Osteocyte (in vitro differentiated cells): ENCODE measurements around the gene AP3D1. TPM values are rescaled to one million over a fixed set of nuclear protein-coding genes. Genes with fewer than 3 reads are reported as not detected.
"Not testable (repeated sequence)": the region's sequence is repeated elsewhere in the genome, so short reads cannot be mapped to it uniquely, and the experiment has no call there.

Experiments used
- DNase-seq: peaks from one replicate; pipeline ENCODE4 v3.0.0; 2021; ENCODE audit warnings: mixed read lengths; ENCODE audit not compliant: unreplicated experiment; ENCODE audit errors: extremely low spot score
- H3K27ac Mint-ChIP-seq: one replicate; pipeline ENCODE4 v1.8.0; 2021; ENCODE audit warnings: mild to moderate bottlenecking, mixed read lengths; ENCODE audit not compliant: unreplicated experiment
- H3K27me3 Mint-ChIP-seq: one replicate; pipeline ENCODE4 v1.8.0; 2021; ENCODE audit warnings: mixed read lengths; ENCODE audit not compliant: unreplicated experiment
- H3K36me3 Mint-ChIP-seq: one replicate; pipeline ENCODE4 v1.8.0; 2021; ENCODE audit warnings: mixed read lengths; ENCODE audit not compliant: unreplicated experiment
- H3K4me1 Mint-ChIP-seq: one replicate; pipeline ENCODE4 v1.8.0; 2021; ENCODE audit warnings: mixed read lengths; ENCODE audit not compliant: unreplicated experiment
- H3K4me3 Mint-ChIP-seq: one replicate; pipeline ENCODE4 v1.8.0; 2021; ENCODE audit warnings: mild to moderate bottlenecking, moderate library complexity, mixed read lengths; ENCODE audit not compliant: unreplicated experiment
- H3K9me3 Mint-ChIP-seq: one replicate; pipeline ENCODE4 v1.8.0; 2021; ENCODE audit warnings: mixed read lengths; ENCODE audit not compliant: unreplicated experiment
- CTCF ChIP-seq: fragments of 200-600 bp; sonication (generic); IDR thresholded peaks from 2 replicates; pipeline ENCODE4 v1.5.0; 2021; ENCODE audit warnings: antibody characterized with exemption, mild to moderate bottlenecking, moderate library complexity
- total RNA-seq: library from RNA; stranded (reverse); gene quantifications from 2 replicates; pipeline ENCODE4 v1.2.1, GENCODE V29; 2021

The AP3D1 gene
- total RNA-seq, 1 donor from 2014 or later, result 139 TPM

- Mint-ChIP-seq H3K9me3 (no peaks in the 10 kb centered on the region), H3K4me3 (no peak overlapping the region), H3K27ac (peak overlapping the region; percentile 95), H3K4me1 (peaks cover 51% of the 10 kb centered on the region), H3K27me3 (no peaks in the 10 kb centered on the region), H3K36me3 (peaks cover 6% of the 10 kb centered on the region)
- no peak for DNase-seq
- TF ChIP-seq CTCF, result no peak
Measured at GRCh38 chr19:2089001-2089711, 62.2 kb downstream of the AP3D1 start.

GRCh38 chr19:2087621-2088100 is 63.7 kb downstream of the AP3D1 start:
- H3K9me3 Mint-ChIP-seq, result no peaks in the 10 kb centered on the region
- no peak for DNase-seq
- peaks cover 42% of the 10 kb centered on the region for H3K4me1 Mint-ChIP-seq
- H3K27me3 Mint-ChIP-seq, result no peaks in the 10 kb centered on the region
- peak overlapping the region; percentile 60 for H3K27ac Mint-ChIP-seq
- no peak overlapping the region for H3K4me3 Mint-ChIP-seq
- peaks cover 6% of the 10 kb centered on the region for H3K36me3 Mint-ChIP-seq
- no peak for TF ChIP-seq CTCF

- Mint-ChIP-seq H3K27ac (peak overlapping the region; percentile 60), H3K4me1 (peaks cover 42% of the 10 kb centered on the region)
- DNase-seq, H3K4me3 Mint-ChIP-seq, H3K27me3 Mint-ChIP-seq, H3K36me3 Mint-ChIP-seq, H3K9me3 Mint-ChIP-seq: not testable (repeated sequence)
Measured at GRCh38 chr19:2086695-2087620, 64.4 kb downstream of the AP3D1 start.

GRCh38 chr19:2084993-2085720 is 66.2 kb downstream of the AP3D1 start:
- peak overlapping the region; percentile 78 for H3K27ac Mint-ChIP-seq
- no peak overlapping the region for H3K4me3 Mint-ChIP-seq
- TF ChIP-seq CTCF, result no peak
- no peak for DNase-seq
- H3K27me3 Mint-ChIP-seq, result no peaks in the 10 kb centered on the region
- peaks cover 31% of the 10 kb centered on the region for H3K4me1 Mint-ChIP-seq
- peaks cover 8% of the 10 kb centered on the region for H3K36me3 Mint-ChIP-seq
- H3K9me3 Mint-ChIP-seq, result no peaks in the 10 kb centered on the region

GRCh38 chr19:2083174-2083854 is 68.1 kb downstream of the AP3D1 start:
- TF ChIP-seq CTCF, result no peak
- Mint-ChIP-seq H3K9me3 (no peaks in the 10 kb centered on the region), H3K27ac (no peak overlapping the region), H3K4me1 (peaks cover 16% of the 10 kb centered on the region), H3K27me3 (no peaks in the 10 kb centered on the region), H3K36me3 (peaks cover 11% of the 10 kb centered on the region), H3K4me3 (no peak overlapping the region)
- no peak for DNase-seq
